HCT116 (cell line): ENCODE measurements around the gene SCN7A. TPM values are rescaled to one million over a fixed set of nuclear protein-coding genes. Genes with fewer than 3 reads are reported as not detected.

Source experiments
- ATAC-seq: fragments of 200-7000 bp; cut with Tn5 transposase; 2 replicates; pipeline ENCODE4 v1.9.1; 2020; ENCODE audit warnings: mild to moderate bottlenecking, moderate library complexity
- BruUV-seq: library from RNA; stranded (reverse); fragments of 400-500 nt; replicated peaks from 2 replicates; lab custom pipeline; 2021; lab: Mats Ljungman, UMichigan
- CTCF ChIA-PET: fragments of 300-600 bp; sonication (Branson Sonifier 250); formaldehyde crosslinking; loops from one replicate; lab custom pipeline; 2021; ENCODE audit warnings: antibody characterized with exemption; lab: Charles Lee
- POLR2A ChIA-PET: fragments of 300-600, 350-600 bp; sonication (Branson Sonifier 250); formaldehyde crosslinking; loops from one replicate; lab custom pipeline; 2021; ENCODE audit warnings: antibody characterized with exemption; lab: Charles Lee
- RAD21 ChIA-PET, 2 experiments: fragments of 300-600 bp; sonication (Branson Sonifier 250); formaldehyde crosslinking; loops; one replicate each; lab custom pipeline; 2023; ENCODE audit warnings: low total read pairs in 2 of 2; ENCODE audit not compliant: uncharacterized antibody in 2 of 2, unreplicated experiment in 2 of 2, low non-redundant PET in 1 of 2; lab: Charles Lee
- DNase-seq: peaks from one replicate; pipeline ENCODE4 v3.0.0-alpha.2; 2010; ENCODE audit warnings: low read depth, low spot score
- H2AFZ ChIP-seq: fragments of 200-600 bp; shearing (Covaris generic), sonication (generic); 2 replicates; pipeline ENCODE4 v1.6.1; 2017; ENCODE audit warnings: low read depth, mixed run types, mixed read lengths, antibody characterized with exemption, low read length; ENCODE audit not compliant: poor library complexity, severe bottlenecking
- H3K27ac ChIP-seq: 2 replicates; pipeline ENCODE4 v1.5.1; 2012; ENCODE audit warnings: low read depth, low read length
- H3K27me3 ChIP-seq: fragments of 200-600 bp; sonication (generic); 2 replicates; pipeline ENCODE4 v1.6.1; 2016; ENCODE audit warnings: mixed run types, low read length, mixed read lengths; ENCODE audit not compliant: insufficient read depth
- H3K36me3 ChIP-seq, 2 experiments: fragments of 200-500 bp in 1 of 2; fragments of 200-600 bp in 1 of 2; sonication (Bioruptor generic) in 1 of 2; sonication (generic) in 1 of 2; 2 replicates each; pipeline versions ENCODE4 v1.5.1 to v1.6.1; 2014 to 2016; ENCODE audit warnings: low read length in 2 of 2, inconsistent platforms in 1 of 2, mixed read lengths in 1 of 2, mixed run types in 1 of 2; ENCODE audit not compliant: insufficient read depth in 2 of 2, control insufficient read depth in 1 of 2
- H3K4me1 ChIP-seq, 2 experiments: fragments of 200-600 bp in 1 of 2; sonication (generic) in 1 of 2; 2 replicates each; pipeline versions ENCODE4 v1.5.1 to v1.6.1; 2012 to 2017; ENCODE audit warnings: low read length in 2 of 2, inconsistent platforms in 1 of 2, mild to moderate bottlenecking in 1 of 2, mixed read lengths in 1 of 2, mixed run types in 1 of 2, moderate library complexity in 1 of 2; ENCODE audit not compliant: insufficient read depth in 2 of 2, control insufficient read depth in 1 of 2
- H3K4me2 ChIP-seq: fragments of 200-600 bp; sonication (generic); 2 replicates; pipeline ENCODE4 v1.6.1; 2017; ENCODE audit warnings: mixed run types, low read length, mixed read lengths
- H3K4me3 ChIP-seq, 2 experiments: fragments of 200-600 bp in 1 of 2; sonication (generic) in 1 of 2; replicated peaks in 1 of 2; 2 replicates each; pipeline ENCODE4 v1.5.1; 2011 to 2016; ENCODE audit warnings: low read length in 2 of 2, control low read depth in 1 of 2, low read depth in 1 of 2, mild to moderate bottlenecking in 1 of 2, mixed read lengths in 1 of 2, mixed run types in 1 of 2
- H3K79me2 ChIP-seq: fragments of 200-600 bp; sonication (generic); 2 replicates; pipeline ENCODE4 v1.6.1; 2017; ENCODE audit warnings: mild to moderate bottlenecking, mixed run types, low read length, moderate library complexity, mixed read lengths; ENCODE audit not compliant: insufficient read depth
- H3K9ac ChIP-seq: fragments of 200-600 bp; sonication (generic); 2 replicates; pipeline ENCODE4 v1.6.1; 2016; ENCODE audit warnings: low read length, mixed read lengths
- H3K9me2 ChIP-seq: fragments of 200-600 bp; sonication (generic), shearing (Covaris generic); 2 replicates; pipeline ENCODE4 v1.6.1; 2017; ENCODE audit warnings: mixed run types, mild to moderate bottlenecking, moderate library complexity; ENCODE audit not compliant: insufficient read depth
- H3K9me3 ChIP-seq, 2 experiments: fragments of 200-500 bp in 1 of 2; fragments of 200-600 bp in 1 of 2; sonication (Bioruptor generic) in 1 of 2; sonication (generic) in 1 of 2; 2 replicates each; pipeline ENCODE4 v1.6.1; 2014 to 2017; ENCODE audit warnings: low read length in 2 of 2, mixed read lengths in 2 of 2, inconsistent platforms in 1 of 2, low read depth in 1 of 2, mild to moderate bottlenecking in 1 of 2, mixed run types in 1 of 2, moderate library complexity in 1 of 2; ENCODE audit not compliant: control insufficient read depth in 1 of 2, insufficient read depth in 1 of 2
- H4K20me1 ChIP-seq: fragments of 200-600 bp; sonication (generic), shearing (Covaris generic); 2 replicates; pipeline ENCODE4 v1.6.1; 2017; ENCODE audit warnings: mixed run types, mild to moderate bottlenecking, moderate library complexity; ENCODE audit not compliant: insufficient read depth
- ATF3 ChIP-seq: IDR thresholded peaks from 2 replicates; pipeline ENCODE4 v1.6.1; 2012
- CBX3 ChIP-seq: IDR thresholded peaks from 2 replicates; pipeline ENCODE4 v1.6.1; 2012; ENCODE audit warnings: low read depth
- CEBPB ChIP-seq: IDR thresholded peaks from 2 replicates; pipeline ENCODE4 v1.6.1; 2012; ENCODE audit warnings: low read depth
- CTCF ChIP-seq, 3 experiments: fragments of 200-600 bp in 1 of 3; sonication (generic) in 1 of 3; IDR thresholded peaks in 2 of 3; conservative IDR thresholded peaks in 1 of 3; 2 replicates each; pipeline ENCODE4 v1.5.1; 2012 to 2017; ENCODE audit warnings: low read depth in 2 of 3, low read length in 2 of 3, antibody characterized with exemption in 1 of 3, borderline replicate concordance in 1 of 3, control low read depth in 1 of 3, mild to moderate bottlenecking in 1 of 3, mixed read lengths in 1 of 3, mixed run types in 1 of 3, moderate library complexity in 1 of 3; ENCODE audit not compliant: insufficient read depth in 1 of 3
- EZH2 ChIP-seq: fragments of 200-600 bp; sonication (generic); IDR thresholded peaks from 2 replicates; pipeline ENCODE4 v1.6.1; 2017; ENCODE audit warnings: antibody characterized with exemption, mixed run types
- EZH2phosphoT487 ChIP-seq: fragments of 200-600 bp; IDR thresholded peaks from 2 replicates; pipeline ENCODE4 v1.6.1; 2018; ENCODE audit warnings: antibody characterized with exemption, borderline replicate concordance
- JUND ChIP-seq: IDR thresholded peaks from 2 replicates; pipeline ENCODE4 v1.6.1; 2012
- POLR2A ChIP-seq: IDR thresholded peaks from 2 replicates; pipeline ENCODE4 v1.7.0; 2011; ENCODE audit warnings: borderline replicate concordance; ENCODE audit not compliant: insufficient read depth, insufficient read length; ENCODE audit errors: extremely low read depth
- SRF ChIP-seq: IDR thresholded peaks from 2 replicates; pipeline ENCODE4 v1.6.1; 2012; ENCODE audit warnings: low read depth
- YY1 ChIP-seq: IDR thresholded peaks from 2 replicates; pipeline ENCODE4 v1.6.1; 2011; ENCODE audit warnings: low read length, low read depth, moderate library complexity, mild to moderate bottlenecking; ENCODE audit not compliant: insufficient replicate concordance; ENCODE audit errors: extremely low read depth
- ZBTB33 ChIP-seq: IDR thresholded peaks from 2 replicates; pipeline ENCODE4 v1.6.1; 2011; ENCODE audit warnings: mild to moderate bottlenecking, low read length, moderate library complexity; ENCODE audit not compliant: insufficient replicate concordance; ENCODE audit errors: extremely low read depth
- ZFX ChIP-seq: fragments of 450-650 bp; IDR thresholded peaks from 2 replicates; pipeline ENCODE4 v1.6.1; 2017
- ZNF274 ChIP-seq: fragments of 200-500 bp; sonication (Bioruptor generic); IDR thresholded peaks from 2 replicates; pipeline ENCODE4 v1.6.1; 2014; ENCODE audit warnings: mild to moderate bottlenecking, low read depth, low read length, inconsistent platforms
- intact Hi-C: fragments of 100-400 bp; cut with micrococcal nuclease; formaldehyde crosslinking; loops from 2 replicates; pipeline ENCODE4 v1.10.0; 2022
- total RNA-seq: library from RNA; stranded (reverse); gene quantifications from one replicate; pipeline ENCODE4 v1.2.1, GENCODE V29; 2021; ENCODE audit not compliant: unreplicated experiment

The SCN7A gene
- total RNA-seq, 1 experiment from 2014 or later, result 0.07 TPM

- no TSS peak for BruUV-seq
- Histone ChIP-seq H3K9ac (no peak overlapping the region), H3K4me2 (no peak overlapping the region), H3K79me2 (no peaks in the 10 kb centered on the region), H3K36me3 (no peaks in the 10 kb centered on the region), H3K9me2 (no peaks in the 10 kb centered on the region), H2AFZ (no peak overlapping the region), H3K4me1 (peaks cover 0 to 12% of the 10 kb centered on the region in 2 experiments; a peak in 2 of 4 replicates), H3K4me3 (no peak overlapping the region), H3K27me3 (peaks cover 24% of the 10 kb centered on the region), H4K20me1 (no peaks in the 10 kb centered on the region), H3K27ac (no peak overlapping the region), H3K9me3 (no peaks in the 10 kb centered on the region)
- DNase-seq, result no peak
- no peak for ATAC-seq
- intact Hi-C loops, result no loop called here
- ChIA-PET POLR2A (no interaction called here), CTCF (no interaction called here), RAD21 (no interaction called here)
- no peak for TF ChIP-seq ZNF274
- TF ChIP-seq JUND, result no peak
- no peak for TF ChIP-seq SRF
- no peak for TF ChIP-seq POLR2A
- no peak for TF ChIP-seq EZH2phosphoT487
- TF ChIP-seq EZH2, result no peak
- no peak for TF ChIP-seq CTCF (IDR thresholded peaks at IDR 0.05 in 2 of 3, conservative IDR thresholded peaks at IDR 0.05 in 1 of 3; ENCODE audit: borderline replicate concordance in 1 of 3, insufficient read depth in 1 of 3, low read depth in 2 of 3, low read length in 2 of 3)
- no peak for TF ChIP-seq ZBTB33
- TF ChIP-seq ATF3, result no peak
- TF ChIP-seq YY1, result no peak
- TF ChIP-seq CBX3, result no peak
- TF ChIP-seq CEBPB, result no peak
- no peak for TF ChIP-seq ZFX
Measured at GRCh38 chr2:166372046-166372445, 122.0 kb downstream of the SCN7A start.
